NCI-H748 (cell line): Measurements from ENCODE around the gene AGBL1.
"Not testable (repeated sequence)": the region's sequence is repeated elsewhere in the genome, so short reads cannot be mapped to it uniquely, and the experiment has no call there.

Experiments
- DNase-seq: peaks from one replicate; lab custom pipeline; 2025; ENCODE audit not compliant: unreplicated experiment; lab: John Stamatoyannopoulos, UW

The AGBL1 gene

DNA sequence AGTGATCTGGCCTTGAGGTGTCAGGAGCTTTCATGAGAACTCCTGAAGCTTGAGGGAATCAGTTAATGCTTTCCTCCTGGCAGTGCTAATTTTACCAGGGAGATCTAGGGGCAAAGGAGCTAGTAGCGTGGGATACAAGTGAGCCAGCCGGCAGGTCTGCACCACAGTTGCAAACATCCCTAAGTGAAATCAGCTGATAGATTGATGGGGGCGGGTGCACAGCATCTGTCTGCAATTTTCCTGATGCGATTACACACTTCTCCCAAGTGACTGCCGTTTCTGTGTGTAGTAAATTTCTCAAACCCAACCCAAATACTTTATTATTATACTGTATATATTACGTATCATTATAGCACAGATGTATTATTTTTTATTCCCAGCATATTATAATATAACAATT lies 304.5 kb downstream of the AGBL1 start:
- DNase-seq, result peak; percentile 0

DNA sequence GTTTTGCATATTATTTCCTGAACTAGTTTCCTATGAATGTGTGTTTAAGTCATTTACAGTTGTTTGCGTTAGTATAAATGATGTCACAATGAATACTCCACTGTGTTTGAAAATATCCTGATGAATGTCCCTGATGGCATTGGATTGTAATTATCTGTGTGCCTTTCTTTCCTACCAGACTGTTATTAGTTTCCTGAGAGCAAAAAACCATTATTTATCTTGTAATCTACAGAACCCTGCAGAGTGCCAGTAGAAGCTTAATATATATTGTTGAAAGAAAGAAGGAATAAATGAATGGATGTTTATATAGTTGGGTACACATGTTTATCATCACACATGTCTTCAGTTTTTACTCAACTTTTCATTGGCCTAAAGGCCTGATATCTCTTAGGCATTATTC lies 312.6 kb downstream of the AGBL1 start:
- DNase-seq, result peak; percentile 62

DNA sequence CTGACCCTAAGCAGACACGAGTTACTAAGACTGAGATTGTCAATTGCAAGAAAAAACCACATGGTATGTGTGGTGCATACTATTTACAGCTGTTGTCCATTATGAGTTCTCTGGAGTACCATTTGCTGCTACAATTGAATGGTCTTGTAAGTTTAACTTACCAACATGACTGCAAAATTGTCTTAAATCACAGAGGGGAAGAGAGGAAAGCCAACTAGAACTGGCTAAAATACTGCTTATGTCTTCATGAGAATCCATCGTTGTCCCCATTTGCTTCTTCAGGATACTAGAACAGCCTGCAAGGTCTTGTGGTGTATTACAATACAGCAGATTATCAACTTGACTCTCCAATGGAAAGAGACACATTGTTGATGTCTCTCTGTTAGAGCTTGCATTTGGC lies 313.2 kb downstream of the AGBL1 start:
- no peak for DNase-seq

- DNase-seq, result no peak
These were observed 315.2 kb downstream of the AGBL1 start for GRCh38 chr15:86394866-86395265.

DNA sequence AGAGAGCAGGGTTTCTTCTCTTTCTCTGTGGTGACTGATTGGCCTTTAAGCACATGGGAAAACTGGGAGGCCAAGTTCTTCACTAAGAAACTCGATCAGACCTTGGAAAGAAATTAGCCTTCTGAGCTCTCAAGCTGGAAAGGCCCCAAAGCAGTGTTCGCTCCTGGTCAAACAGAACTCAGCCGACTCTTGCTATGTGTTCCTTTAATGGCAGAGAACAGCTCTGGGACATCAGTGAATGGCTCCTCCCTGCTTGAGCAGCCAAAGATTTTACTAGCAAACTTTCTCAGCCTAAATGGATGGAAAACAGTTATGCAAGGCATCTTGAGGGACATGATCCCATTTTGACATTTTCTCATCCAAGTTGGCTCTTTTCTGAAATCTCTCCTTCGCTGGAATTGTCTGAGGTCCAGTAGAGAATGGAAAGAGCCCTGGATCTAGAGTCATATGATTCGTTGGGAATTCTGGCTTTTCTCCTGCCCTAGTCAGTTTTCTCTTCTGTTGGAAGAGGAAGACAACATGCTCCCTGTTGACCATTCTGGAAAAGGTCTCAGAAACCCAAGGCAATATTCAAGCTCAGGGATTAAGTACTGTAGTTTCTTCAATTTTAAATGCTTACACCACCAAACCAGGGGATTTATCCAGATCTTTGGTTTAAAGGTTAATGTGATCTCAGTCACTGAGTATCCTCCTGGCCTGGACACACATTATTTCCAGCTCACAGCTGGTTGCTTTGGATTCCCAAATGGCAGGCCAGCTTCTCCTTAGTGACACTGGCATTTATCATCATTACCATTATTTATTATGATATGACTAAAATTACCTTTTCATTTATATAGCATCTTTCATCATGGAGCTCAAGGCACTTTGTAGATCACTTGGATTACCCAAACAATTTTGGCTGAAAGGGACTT lies 319.6 kb downstream of the AGBL1 start:
- DNase-seq, result no peak

DNA sequence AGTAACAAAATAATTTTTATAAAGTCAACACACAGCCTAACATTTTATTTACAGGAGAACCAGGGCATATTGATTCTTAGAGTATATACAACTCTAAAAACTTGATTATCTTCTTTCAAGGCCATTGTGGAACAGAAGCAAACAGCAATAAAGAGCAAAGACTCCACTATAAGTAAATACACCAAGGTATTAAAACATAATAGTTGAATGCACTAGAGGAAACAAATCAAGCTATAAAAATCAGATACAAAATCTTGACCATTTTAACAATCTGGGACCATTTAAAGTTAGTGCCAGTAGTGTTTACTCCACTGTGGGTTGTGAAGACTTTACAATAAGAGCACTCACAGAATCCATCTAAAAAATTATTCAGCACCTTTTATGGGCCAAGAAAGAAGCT lies 323.6 kb downstream of the AGBL1 start:
- no peak for DNase-seq

GRCh38 chr15:86403914-86404583 lies 324.4 kb downstream of the AGBL1 start:
- DNase-seq, result no peak

- DNase-seq, result no peak
These were observed 328.6 kb downstream of the AGBL1 start for GRCh38 chr15:86408261-86408660.

- DNase-seq, result no peak
These were observed 332.2 kb downstream of the AGBL1 start for GRCh38 chr15:86411916-86412315.

- DNase-seq, result no peak
These were observed 333.5 kb downstream of the AGBL1 start for GRCh38 chr15:86413191-86413590.

DNA sequence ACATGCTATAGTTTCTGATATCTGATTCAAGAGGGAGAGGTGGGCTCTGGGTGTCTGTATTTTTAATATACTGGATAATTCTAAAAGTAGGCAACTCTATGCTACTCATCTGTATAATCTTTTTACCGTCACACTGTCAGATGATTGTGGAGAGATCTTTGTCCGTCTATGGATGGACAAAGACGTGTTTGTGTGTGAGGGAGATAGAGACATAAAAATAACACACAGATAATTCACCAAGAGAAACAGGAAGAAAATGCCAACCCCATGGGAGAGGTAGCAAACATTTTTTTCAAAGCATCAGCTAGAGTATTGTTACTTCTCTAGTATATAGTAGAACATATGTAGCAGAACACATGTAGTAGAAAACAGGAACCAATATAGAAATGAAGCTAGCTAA lies 346.1 kb downstream of the AGBL1 start:
- no peak for DNase-seq

DNA sequence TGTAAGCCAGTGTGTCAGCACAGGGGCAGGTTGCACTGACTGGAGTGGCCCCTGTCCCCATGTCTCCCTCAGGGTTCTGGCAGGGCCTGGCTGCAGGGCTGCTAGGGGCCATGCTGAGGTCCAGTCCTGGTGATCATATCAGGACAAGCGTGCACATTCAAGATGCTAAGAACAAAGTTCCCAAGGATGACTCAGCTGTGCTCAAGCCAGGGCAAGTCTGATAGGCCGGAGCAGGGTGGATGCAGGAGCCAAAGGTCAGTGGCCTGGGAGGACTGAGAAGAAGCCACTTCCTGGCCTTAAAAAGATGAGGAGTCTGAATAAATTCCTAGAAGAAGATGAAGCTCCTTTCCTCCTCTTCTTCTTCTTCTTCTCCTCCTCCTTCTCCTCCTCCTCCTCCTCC lies 353.2 kb downstream of the AGBL1 start:
- DNase-seq, result no peak

DNA sequence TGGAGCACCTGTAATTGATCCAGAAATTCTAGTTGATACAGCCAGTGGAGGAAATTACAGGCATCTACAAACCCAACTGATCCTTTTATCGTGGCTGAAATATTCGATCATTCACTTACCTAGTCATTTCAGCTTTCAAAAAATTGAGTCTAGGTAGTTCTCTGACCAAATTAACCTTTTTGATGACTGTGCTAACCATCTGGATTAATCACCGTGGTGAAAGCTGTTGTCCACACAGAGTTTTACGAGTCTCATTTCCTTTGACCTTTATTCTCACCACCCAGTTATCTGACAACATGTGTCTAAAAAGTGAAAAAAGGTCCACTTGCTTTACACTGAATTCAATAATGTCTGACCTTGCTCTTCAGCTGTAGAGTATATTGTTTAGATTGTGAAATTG lies 354.3 kb downstream of the AGBL1 start:
- DNase-seq, result peak; percentile 78

DNA sequence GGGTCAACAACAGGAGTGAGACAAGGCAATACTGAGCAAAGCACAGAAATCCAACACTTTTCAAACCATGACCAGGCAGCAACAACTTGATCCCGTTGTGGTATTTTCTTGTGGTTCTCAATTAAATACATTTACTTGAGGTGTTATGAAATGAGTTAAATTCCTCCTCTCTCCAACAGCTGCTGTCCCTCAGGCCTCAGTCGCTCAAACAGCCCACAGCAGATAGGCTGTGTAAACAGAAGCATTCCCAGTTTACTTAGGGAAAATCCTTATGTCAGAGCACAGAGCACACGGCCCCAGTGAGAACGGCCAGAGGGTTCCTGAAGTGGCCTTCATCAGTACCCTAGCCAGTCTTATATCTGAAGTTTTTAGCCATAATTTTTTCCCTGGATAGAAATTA lies 359.9 kb downstream of the AGBL1 start:
- DNase-seq, result no peak

GRCh38 chr15:86444527-86444926 lies 364.9 kb downstream of the AGBL1 start:
- DNase-seq, result no peak

GRCh38 chr15:86445579-86446252 lies 366.0 kb downstream of the AGBL1 start:
- DNase-seq, result no peak

DNA sequence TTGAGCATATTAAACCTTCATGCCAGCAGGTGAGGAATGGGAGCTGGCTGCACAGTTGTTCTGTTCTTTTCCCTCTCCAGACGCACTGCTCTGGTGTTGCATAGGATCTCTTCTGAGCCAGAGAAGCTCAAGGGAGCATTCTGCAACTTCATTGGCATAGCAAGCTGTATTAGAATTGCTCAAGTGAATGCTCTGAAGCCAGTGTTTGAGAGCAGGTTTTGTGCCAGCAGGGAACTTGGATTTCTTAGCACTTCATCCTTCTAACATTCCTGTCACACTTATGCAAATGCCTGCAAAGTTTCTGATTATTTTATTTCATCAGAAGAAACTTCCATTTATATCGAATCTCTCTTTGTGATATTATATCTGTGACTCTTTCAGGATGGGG lies 366.6 kb downstream of the AGBL1 start:
- DNase-seq, result no peak

DNA sequence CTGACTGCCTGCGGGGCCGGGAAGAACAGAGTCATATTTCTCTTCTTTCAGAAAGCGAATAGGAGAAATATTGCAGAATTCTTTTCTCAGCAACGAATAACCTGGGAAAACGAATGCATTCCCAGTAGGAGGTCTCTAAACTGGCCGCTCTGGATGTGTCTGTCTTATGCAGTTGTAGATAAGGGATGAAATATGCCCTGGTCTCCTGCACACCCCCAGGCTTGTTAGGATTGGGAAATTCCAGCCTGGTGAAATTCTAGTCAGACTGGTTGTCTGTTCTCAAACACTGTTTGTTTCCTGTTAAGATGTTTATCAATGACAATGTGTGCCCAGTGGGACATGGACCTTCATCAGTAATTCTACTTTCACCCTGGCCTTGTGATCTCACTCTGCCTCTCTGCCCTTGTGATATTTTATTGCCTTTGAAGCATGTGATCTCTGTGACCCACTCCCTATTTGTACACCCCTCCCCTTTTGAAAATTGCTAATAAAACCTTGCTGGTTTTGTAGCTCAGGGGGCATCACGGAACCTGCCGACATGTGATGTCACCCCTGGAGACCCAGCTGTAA lies 385.9 kb downstream of the AGBL1 start:
- DNase-seq, result not testable (repeated sequence)

GRCh38 chr15:86481720-86482119 lies 402.0 kb downstream of the AGBL1 start:
- no peak for DNase-seq

GRCh38 chr15:86483936-86484335 lies 404.3 kb downstream of the AGBL1 start:
- peak; percentile 44 for DNase-seq

DNA sequence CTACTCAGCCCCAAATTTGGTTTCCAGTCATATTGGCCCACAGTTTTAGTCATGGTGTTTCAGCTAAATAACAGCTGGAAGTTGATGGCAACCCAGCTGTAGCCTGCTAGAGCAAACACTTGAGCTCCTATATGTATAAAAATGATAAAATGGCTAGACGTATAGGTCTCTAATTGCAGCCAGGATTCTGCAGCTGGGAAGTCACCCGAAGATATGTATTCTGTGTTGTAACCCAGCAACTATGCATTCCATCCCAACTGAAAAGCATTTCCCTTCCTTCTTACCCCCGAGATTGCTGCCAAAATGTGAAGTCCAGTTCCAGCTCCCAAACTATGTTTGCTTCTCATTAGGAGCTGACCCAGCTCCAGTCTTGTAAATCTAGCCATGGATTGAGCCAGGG lies 408.4 kb downstream of the AGBL1 start:
- DNase-seq, result no peak

DNA sequence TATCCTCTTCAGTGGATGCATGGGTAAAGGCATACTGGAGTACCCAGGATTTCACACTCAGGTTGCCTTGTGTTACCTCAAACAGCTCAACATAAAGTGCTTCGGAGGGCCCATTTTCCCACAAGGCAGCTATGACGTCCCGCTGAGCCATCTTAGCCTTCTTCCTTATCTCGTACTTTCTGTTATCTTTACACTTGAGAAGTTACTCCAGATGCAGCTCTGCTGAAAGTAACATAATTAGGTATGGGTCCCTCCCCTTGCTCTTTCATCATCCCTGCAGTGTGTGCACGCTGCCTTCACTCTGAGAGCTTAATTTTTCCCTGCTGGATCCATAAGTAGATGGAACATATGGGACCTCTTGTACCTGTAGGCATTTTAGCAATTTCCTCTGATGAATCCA lies 410.3 kb downstream of the AGBL1 start:
- no peak for DNase-seq
